Smooth muscle cell (in vitro differentiated cells): Measurements from ENCODE around the gene CNGA3. TPM values are rescaled to one million over a fixed set of nuclear protein-coding genes. Genes with fewer than 3 reads are reported as not detected.
"Not testable (repeated sequence)": the region's sequence is repeated elsewhere in the genome, so short reads cannot be mapped to it uniquely, and the experiment has no call there.

Source experiments
- DNase-seq: peaks from one replicate; lab custom pipeline; 2025; ENCODE audit not compliant: unreplicated experiment; lab: John Stamatoyannopoulos, UW
- H2AFZ ChIP-seq: fragments of 200-600 bp; sonication (generic); 2 replicates; pipeline ENCODE4 v1.6.0; 2016; ENCODE audit warnings: antibody characterized with exemption, low read depth, mild to moderate bottlenecking
- H3F3A ChIP-seq: fragments of 200-600 bp; sonication (generic); 2 replicates; pipeline ENCODE4 v1.6.0; 2017; ENCODE audit warnings: antibody characterized with exemption, low read depth
- H3K27ac ChIP-seq: fragments of 200-600 bp; sonication (generic); 2 replicates; pipeline ENCODE4 v1.5.1; 2016; ENCODE audit warnings: low read depth, mild to moderate bottlenecking
- H3K27me3 ChIP-seq: fragments of 200-600 bp; sonication (generic); 2 replicates; pipeline ENCODE4 v1.6.1; 2016; ENCODE audit warnings: low read depth, mild to moderate bottlenecking
- H3K36me3 ChIP-seq: fragments of 200-600 bp; sonication (generic); 2 replicates; pipeline ENCODE4 v1.5.1; 2016; ENCODE audit warnings: low read depth
- H3K4me1 ChIP-seq: fragments of 200-600 bp; sonication (generic); 2 replicates; pipeline ENCODE4 v1.5.1; 2016; ENCODE audit warnings: low read depth
- H3K4me2 ChIP-seq: fragments of 200-600 bp; sonication (generic); 2 replicates; pipeline ENCODE4 v1.6.0; 2016; ENCODE audit warnings: mild to moderate bottlenecking
- H3K4me3 ChIP-seq: fragments of 200-600 bp; sonication (generic); 2 replicates; pipeline ENCODE4 v1.5.1; 2016; ENCODE audit warnings: mild to moderate bottlenecking
- H3K79me2 ChIP-seq: fragments of 200-600 bp; sonication (generic); 2 replicates; pipeline ENCODE4 v1.6.0; 2016; ENCODE audit warnings: low read depth, mild to moderate bottlenecking
- H3K9ac ChIP-seq: fragments of 200-600 bp; sonication (generic); 2 replicates; pipeline ENCODE4 v1.6.0; 2016; ENCODE audit warnings: low read depth
- H3K9me3 ChIP-seq: fragments of 200-600 bp; sonication (generic); replicated peaks from 2 replicates; pipeline ENCODE4 v1.5.1; 2016; ENCODE audit warnings: low read depth
- H4K20me1 ChIP-seq: fragments of 200-600 bp; sonication (generic); 2 replicates; pipeline ENCODE4 v1.6.0; 2016; ENCODE audit warnings: low read depth
- CTCF ChIP-seq: fragments of 200-600 bp; sonication (generic); IDR thresholded peaks from 2 replicates; pipeline ENCODE4 v1.5.1; 2017; ENCODE audit warnings: borderline replicate concordance, mild to moderate bottlenecking, antibody characterized with exemption; ENCODE audit not compliant: insufficient read depth, poor library complexity, severe bottlenecking
- WGBS: methylation state at CpG from one replicate; pipeline ENCODE4 v1.1.7; 2016; ENCODE audit warnings: low lambda C conversion rate; 5-methylcytosine and 5-hydroxymethylcytosine counted together
- polyA plus RNA-seq: library from polyadenylated mRNA; unstranded; fragments of >200 nt; fragmentation: Nextera tagmentation; extraction: Ambion mirVana; gene quantifications from 2 replicates; pipeline ENCODE4 v1.2.1, GENCODE V29; 2016
- total RNA-seq: library from RNA; depleted of rRNA; stranded (reverse); fragments of >200 nt; gene quantifications from 2 replicates; pipeline ENCODE4 v1.2.3, GENCODE V29; 2014

Gene CNGA3
- total and polyA plus RNA-seq, 2 experiments from 2014 or later = not detected

DNA sequence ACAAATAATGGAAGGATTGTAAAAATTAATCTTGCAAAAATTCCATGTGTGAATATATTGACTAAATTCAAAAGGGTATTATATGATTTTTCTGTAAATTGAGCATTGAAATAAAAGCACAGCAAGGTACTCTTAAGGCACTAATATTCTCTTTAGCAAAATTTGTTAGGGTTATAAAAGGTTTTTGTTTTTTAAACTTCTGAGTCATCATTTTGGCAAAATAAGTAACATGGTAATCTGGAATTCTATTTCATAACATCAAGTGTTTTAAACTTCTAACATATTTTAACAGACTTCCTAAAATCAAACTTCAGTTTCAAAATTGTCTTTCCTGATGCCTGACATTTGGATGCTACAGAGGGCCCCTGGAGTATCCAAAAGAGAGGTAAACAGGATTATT lies 85.9 kb downstream of the CNGA3 start:
- DNase-seq = no peak
- H4K20me1 ChIP-seq = no peaks in the 10 kb centered on the region
- no peaks in the 10 kb centered on the region for H3F3A ChIP-seq
- H3K4me3 ChIP-seq = no peak overlapping the region
- no peak overlapping the region for H2AFZ ChIP-seq
- H3K9me3 ChIP-seq = no peaks in the 10 kb centered on the region
- no peaks in the 10 kb centered on the region for H3K79me2 ChIP-seq
- no peak overlapping the region for H3K9ac ChIP-seq
- H3K27ac ChIP-seq = no peak overlapping the region
- no peaks in the 10 kb centered on the region for H3K4me1 ChIP-seq
- no peaks in the 10 kb centered on the region for H3K36me3 ChIP-seq
- no peaks in the 10 kb centered on the region for H3K27me3 ChIP-seq
- H3K4me2 ChIP-seq = no peak overlapping the region
- no peak for TF ChIP-seq CTCF

DNA sequence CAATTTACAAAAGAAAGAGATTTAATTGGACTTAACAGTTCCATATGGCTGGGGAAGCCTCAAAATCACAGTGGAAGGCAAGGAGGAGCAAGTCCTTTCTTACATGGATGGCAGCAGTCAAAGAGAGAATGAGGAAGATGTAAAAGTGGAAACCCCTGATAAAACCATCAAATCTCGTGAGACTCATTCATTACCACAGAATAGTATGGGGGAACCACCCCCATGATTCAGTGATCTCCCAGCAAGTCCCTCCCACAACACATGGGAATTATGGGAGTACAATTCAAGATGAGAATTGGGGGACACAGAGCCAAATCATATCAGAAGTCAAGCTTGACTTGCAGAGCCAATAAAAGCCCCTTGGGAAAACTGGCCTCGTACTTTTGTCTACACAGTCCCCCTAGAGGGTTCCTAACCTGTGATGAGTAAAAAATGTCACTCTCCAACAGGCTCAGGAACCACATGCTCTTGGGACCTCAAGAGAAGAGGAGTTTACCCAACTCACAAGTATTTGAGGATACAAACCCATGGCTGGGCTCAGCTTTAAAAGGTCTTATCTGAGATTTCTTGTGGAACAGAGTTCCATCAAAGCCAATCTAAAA lies 87.2 kb downstream of the CNGA3 start:
- TF ChIP-seq CTCF = no peak
- Histone ChIP-seq H3K4me1 (no peaks in the 10 kb centered on the region), H3K79me2 (no peaks in the 10 kb centered on the region), H3K4me3 (no peak overlapping the region), H3F3A (no peaks in the 10 kb centered on the region), H3K9me3 (no peaks in the 10 kb centered on the region), H3K36me3 (no peaks in the 10 kb centered on the region), H3K9ac (no peak overlapping the region), H2AFZ (no peak overlapping the region), H3K27ac (no peak overlapping the region), H4K20me1 (no peaks in the 10 kb centered on the region), H3K4me2 (no peak overlapping the region), H3K27me3 (no peaks in the 10 kb centered on the region)
- WGBS = 77% methylated on average over 2 of the region's 2 CpGs
- no peak for DNase-seq

DNA sequence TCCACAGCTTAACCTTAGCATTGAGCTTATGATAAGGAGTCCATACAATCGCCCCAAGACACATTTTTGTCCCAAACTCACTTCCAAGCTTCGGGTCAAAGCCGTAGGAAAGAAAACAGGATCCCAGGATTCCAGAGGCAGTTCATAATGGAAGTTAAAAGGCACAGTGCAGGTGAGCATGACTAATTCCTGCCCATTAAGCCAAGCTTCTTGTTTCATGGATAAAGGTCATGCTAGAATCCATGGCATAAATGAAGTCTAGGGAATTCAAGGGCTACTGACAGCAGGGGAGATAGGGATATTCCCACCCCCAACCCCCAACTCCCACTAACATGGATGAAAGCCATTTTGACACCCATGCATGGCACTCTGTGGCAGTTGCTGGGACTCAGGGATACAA lies 88.2 kb downstream of the CNGA3 start:
- H3F3A ChIP-seq = no peaks in the 10 kb centered on the region
- H3K79me2 ChIP-seq = no peaks in the 10 kb centered on the region
- no peaks in the 10 kb centered on the region for H3K9me3 ChIP-seq
- H3K9ac ChIP-seq = no peak overlapping the region
- DNase-seq = no peak
- no peak overlapping the region for H3K4me3 ChIP-seq
- 90% methylated on average over 3 of the region's 3 CpGs for WGBS
- no peak for TF ChIP-seq CTCF
- no peaks in the 10 kb centered on the region for H3K27me3 ChIP-seq
- H3K4me2 ChIP-seq = no peak overlapping the region
- no peaks in the 10 kb centered on the region for H4K20me1 ChIP-seq
- H3K36me3 ChIP-seq = no peaks in the 10 kb centered on the region
- no peaks in the 10 kb centered on the region for H3K4me1 ChIP-seq
- no peak overlapping the region for H3K27ac ChIP-seq
- no peak overlapping the region for H2AFZ ChIP-seq

DNA sequence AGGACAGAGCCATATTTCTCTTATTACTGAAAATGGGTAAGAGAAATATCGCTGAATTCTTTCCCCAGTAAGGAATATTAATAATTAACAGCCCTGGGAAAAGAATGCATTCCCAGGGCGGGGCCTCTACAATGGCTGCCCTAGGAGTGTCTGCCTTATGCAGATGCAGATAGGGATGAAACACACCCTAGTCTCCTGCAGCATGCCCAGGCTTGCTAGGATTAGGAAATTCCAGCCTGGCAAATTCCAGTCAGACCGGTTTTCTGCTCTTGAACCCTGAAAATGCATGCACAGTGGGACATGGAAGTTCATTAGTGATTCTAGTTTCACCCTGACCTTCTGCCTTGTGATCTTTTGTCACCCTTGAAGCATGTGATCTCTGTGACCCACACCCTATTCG lies 89.4 kb downstream of the CNGA3 start:
- not testable (repeated sequence) for DNase-seq, H3F3A ChIP-seq, H2AFZ ChIP-seq, H3K27ac ChIP-seq, H3K9me3 ChIP-seq, H3K9ac ChIP-seq, H3K4me3 ChIP-seq, H3K27me3 ChIP-seq, H3K4me1 ChIP-seq, H4K20me1 ChIP-seq, H3K36me3 ChIP-seq, H3K4me2 ChIP-seq, H3K79me2 ChIP-seq
- 86% methylated on average over 4 of the region's 4 CpGs for WGBS
